ENCODE data around the gene PLXNA2.

PLXNA2 gene

DNA sequence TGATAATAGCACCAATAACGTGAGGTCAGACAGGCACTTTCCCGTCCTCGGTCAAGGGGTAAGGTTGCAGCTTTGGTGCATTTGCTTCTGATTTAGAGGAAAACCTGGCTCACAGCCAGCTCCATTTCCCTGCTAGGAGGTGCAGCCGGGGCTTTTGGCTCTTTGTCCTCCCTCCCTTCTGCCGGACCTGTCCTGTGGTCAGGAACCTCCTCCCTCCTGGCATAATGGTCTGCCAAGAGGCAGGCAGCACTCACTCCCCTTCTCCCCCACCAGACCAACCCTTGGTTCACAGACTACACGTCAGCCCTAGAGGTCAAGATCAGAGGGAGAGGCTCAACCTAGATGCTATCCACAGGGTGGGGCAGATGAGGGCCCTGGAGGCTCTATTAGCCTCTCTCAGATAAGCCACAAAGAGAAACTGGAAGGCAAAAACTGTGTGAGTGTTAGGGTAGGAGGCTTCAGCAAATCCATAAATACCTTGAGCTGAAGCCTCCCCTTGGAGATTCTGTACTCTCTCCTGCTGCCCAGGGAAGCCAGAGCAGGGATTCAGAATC lies 64.8 kb downstream of the PLXNA2 start:
- TF ChIP-seq, protein P1, sequence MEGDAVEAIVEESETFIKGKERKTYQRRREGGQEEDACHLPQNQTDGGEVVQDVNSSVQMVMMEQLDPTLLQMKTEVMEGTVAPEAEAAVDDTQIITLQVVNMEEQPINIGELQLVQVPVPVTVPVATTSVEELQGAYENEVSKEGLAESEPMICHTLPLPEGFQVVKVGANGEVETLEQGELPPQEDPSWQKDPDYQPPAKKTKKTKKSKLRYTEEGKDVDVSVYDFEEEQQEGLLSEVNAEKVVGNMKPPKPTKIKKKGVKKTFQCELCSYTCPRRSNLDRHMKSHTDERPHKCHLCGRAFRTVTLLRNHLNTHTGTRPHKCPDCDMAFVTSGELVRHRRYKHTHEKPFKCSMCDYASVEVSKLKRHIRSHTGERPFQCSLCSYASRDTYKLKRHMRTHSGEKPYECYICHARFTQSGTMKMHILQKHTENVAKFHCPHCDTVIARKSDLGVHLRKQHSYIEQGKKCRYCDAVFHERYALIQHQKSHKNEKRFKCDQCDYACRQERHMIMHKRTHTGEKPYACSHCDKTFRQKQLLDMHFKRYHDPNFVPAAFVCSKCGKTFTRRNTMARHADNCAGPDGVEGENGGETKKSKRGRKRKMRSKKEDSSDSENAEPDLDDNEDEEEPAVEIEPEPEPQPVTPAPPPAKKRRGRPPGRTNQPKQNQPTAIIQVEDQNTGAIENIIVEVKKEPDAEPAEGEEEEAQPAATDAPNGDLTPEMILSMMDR (IDR thresholded peaks at IDR 0.05; ENCODE audit: low read depth, low read length): no peak
- DNase-seq (ENCODE audit: extremely low read depth, low read depth): no peak

DNA sequence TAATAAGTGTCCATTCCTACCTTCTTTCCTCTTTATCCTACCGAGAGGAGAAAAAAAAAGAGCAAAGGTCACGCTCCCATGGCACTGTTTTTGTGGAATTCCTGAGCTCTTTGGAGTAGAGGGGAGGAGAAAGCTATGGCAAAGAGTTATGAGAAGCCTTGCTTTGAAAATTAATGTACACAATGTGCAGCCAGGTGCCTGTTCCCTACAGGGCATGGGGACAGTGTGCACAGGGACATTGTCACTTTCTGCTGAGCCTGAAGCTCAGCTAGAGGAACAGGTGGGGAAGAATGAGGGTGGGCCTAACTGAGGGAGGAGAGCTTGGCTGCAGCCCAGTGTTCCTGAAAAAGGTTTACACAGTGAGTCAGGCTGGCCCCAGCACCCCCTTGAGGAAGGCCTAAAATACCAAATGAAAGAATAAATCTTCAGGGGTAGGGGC lies 66.1 kb downstream of the PLXNA2 start:
- TF ChIP-seq, protein P1 (IDR thresholded peaks at IDR 0.05; ENCODE audit: low read depth, low read length): no peak
- DNase-seq (ENCODE audit: extremely low read depth, low read depth): no peak

- TF ChIP-seq, protein P1 (IDR thresholded peaks at IDR 0.05; ENCODE audit: low read depth, low read length): no peak
- no peak for DNase-seq (ENCODE audit: extremely low read depth, low read depth)
Measured at GRCh38 chr1:208177656-208178055, 66.5 kb downstream of the PLXNA2 start.

DNA sequence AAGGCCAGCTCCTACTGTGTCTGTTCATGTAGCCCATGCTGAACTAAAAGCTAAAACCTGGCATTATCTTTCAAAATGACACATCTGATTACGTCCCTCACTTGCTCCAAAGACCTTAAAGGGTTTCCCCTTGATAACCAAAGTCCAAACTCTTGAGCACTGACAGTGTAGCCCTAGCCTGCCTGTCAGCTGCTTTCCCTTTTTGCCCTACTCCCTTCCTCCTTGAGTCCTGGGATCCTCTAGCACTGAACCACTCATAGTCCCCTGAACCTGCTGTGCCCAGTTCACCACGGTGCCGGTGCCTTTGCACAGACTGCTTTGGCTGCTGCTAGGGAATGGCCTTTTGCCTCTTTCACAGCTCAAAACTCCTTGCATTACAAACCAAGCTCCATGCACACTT lies 67.5 kb downstream of the PLXNA2 start:
- TF ChIP-seq, protein P1 (IDR thresholded peaks at IDR 0.05; ENCODE audit: low read depth, low read length): no peak
- DNase-seq (ENCODE audit: extremely low read depth, low read depth): no peak

DNA sequence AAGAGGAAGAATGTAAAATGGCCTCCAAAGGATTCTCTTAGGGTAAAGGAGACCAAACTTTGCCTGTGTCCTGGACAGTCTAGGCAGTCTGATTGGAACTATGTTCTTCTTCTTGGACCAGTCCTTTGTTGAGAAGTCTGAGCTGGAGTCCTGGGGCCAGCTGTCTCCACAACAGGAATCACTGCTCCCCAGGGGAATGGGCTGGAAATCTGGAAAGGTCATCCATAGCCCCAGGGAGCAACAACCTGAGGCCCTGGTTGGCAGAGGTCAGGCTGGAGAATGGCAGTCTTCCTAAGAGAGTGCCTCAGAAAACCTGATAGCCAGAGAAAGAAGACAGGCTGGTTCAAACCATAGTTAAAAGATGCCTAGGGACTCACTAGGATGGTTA lies 68.7 kb downstream of the PLXNA2 start:
- TF ChIP-seq, protein P1 (IDR thresholded peaks at IDR 0.05; ENCODE audit: low read depth, low read length): no peak

DNA sequence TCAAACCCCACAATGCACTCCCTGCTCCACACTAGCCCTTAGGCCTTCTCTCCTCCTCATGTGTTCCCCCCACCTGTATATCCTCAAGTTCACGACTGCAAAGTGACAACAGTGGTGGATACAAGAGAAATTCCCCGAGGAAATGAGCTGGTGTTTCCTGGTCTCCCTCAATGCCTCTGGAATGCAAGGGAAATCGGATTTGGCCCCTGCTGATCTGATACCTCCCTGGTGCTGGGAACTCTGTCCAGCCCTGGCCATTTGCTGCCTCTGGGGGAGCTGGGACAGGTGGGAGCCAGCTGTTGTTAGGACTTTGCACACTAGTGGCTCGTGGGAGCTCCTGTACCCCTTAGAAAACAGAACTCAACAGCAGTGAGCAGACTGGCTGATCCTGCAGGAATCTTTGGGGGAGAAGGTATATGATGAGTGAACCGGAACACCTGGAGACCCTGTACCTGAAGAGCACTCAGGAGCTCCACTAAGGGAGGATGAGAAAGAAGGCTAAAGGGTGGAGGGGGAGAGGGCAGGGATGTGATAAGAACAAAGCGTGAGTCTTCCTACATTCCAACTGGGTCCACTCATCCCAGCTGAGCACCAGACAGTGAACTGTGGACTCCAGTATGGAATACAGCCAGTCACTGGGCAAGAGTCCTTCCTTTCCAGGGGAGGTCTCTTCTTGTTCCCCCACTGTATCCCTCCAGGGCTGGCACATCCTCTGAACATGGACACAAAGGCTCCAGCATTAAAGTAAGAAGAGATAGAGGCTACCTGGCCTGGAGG lies 69.3 kb downstream of the PLXNA2 start:
- DNase-seq (ENCODE audit: extremely low read depth, low read depth): no peak
- TF ChIP-seq, protein P1 (IDR thresholded peaks at IDR 0.05; ENCODE audit: low read depth, low read length): no peak

More for the DNA sequence above, 68.7 kb downstream of the PLXNA2 start:
- no peak for DNase-seq (ENCODE audit: extremely low read depth, low read depth)

DNA sequence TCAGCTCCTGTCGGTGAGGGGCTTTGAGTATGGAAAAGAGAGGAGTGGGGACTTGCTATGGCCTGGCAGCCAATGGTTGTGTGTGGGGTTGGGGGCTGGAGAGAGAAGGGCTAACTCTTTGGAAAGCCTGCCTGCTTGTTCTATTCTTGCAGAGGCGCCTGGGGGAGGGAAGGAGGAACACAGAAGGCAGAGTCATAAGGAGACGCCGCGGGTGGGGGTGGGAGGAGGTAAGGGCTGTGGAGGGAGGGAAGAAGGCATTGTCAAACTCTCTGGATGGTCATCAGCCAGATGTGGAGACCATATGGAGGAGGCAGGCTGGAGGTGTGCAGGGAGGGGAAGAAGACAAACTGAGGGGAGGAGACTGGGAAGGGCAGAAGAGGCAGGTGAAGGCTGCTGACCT lies 70.0 kb downstream of the PLXNA2 start:
- TF ChIP-seq, protein P1 (IDR thresholded peaks at IDR 0.05; ENCODE audit: low read depth, low read length): no peak
- no peak for DNase-seq (ENCODE audit: extremely low read depth, low read depth)
